ENCODE measurements around the gene HNRNPLL. TPM values are rescaled to one million over a fixed set of nuclear protein-coding genes. Genes with fewer than 3 reads are reported as not detected.

Gene HNRNPLL
- total RNA-seq, 1 experiment from 2014 or later, result 59.4 TPM

DNA sequence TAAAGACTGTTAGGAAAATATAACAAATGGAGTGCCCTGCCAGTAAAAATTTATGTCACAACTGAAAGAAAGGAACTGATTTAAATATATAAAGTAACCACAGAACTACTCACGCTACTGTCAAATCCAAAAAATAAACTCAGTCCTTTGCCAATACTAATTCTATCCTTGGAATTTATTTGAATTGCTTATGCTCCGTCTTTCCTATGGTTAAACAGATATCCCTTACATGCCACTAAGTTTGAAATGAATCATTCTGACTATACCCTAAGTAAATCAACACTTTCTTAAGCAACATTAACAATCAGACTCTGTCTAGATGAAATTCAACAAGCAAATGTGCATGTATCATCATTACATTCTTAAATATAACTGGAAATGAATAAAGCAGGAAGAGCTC is 9.8 kb downstream of the HNRNPLL start:
- no peaks in the 10 kb centered on the region for H3K9me3 ChIP-seq
- CTCF ChIA-PET, result no interaction called here
- no TSS peak for BruUV-seq (replicated peaks)
- Mint-ChIP-seq H3K9me3 (ENCODE audit: unreplicated experiment) (no peaks in the 10 kb centered on the region), H3K36me3 (ENCODE audit: insufficient read depth, unreplicated experiment) (peaks cover 5% of the 10 kb centered on the region), H3K4me1 (ENCODE audit: low read depth, unreplicated experiment) (peaks cover 10% of the 10 kb centered on the region), H3K27me3 (ENCODE audit: insufficient read depth, unreplicated experiment) (no peaks in the 10 kb centered on the region), H3K4me3 (ENCODE audit: unreplicated experiment) (no peak overlapping the region), H3K27ac (ENCODE audit: unreplicated experiment) (no peak overlapping the region)
- POLR2A ChIA-PET, result no interaction called here
- intact Hi-C loops (cut with micrococcal nuclease; ENCODE audit: unreplicated experiment), result no loop called here
- H3K4me3 ChIP-seq (ENCODE audit: low read depth, low read length), result no peak overlapping the region
- no peaks in the 10 kb centered on the region for H3K27me3 ChIP-seq (replicated peaks; ENCODE audit: control insufficient read depth, insufficient read depth, low read length)
- H3K36me3 ChIP-seq (ENCODE audit: control insufficient read depth, insufficient read depth, low read length), result no peaks in the 10 kb centered on the region
- TF ChIP-seq, protein P1, sequence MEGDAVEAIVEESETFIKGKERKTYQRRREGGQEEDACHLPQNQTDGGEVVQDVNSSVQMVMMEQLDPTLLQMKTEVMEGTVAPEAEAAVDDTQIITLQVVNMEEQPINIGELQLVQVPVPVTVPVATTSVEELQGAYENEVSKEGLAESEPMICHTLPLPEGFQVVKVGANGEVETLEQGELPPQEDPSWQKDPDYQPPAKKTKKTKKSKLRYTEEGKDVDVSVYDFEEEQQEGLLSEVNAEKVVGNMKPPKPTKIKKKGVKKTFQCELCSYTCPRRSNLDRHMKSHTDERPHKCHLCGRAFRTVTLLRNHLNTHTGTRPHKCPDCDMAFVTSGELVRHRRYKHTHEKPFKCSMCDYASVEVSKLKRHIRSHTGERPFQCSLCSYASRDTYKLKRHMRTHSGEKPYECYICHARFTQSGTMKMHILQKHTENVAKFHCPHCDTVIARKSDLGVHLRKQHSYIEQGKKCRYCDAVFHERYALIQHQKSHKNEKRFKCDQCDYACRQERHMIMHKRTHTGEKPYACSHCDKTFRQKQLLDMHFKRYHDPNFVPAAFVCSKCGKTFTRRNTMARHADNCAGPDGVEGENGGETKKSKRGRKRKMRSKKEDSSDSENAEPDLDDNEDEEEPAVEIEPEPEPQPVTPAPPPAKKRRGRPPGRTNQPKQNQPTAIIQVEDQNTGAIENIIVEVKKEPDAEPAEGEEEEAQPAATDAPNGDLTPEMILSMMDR (IDR thresholded peaks at IDR 0.05; ENCODE audit: insufficient read depth in 1 of 2, low read depth in 1 of 2, low read length in 1 of 2, severe bottlenecking in 1 of 2, unreplicated experiment in 1 of 2), result no peak
- DNase-seq, result no peak
- H3K4me1 ChIP-seq, result no peaks in the 10 kb centered on the region

- H3K9me3 ChIP-seq, result no peaks in the 10 kb centered on the region
- no TSS peak for BruUV-seq (replicated peaks)
- peaks cover 4% of the 10 kb centered on the region for H3K36me3 Mint-ChIP-seq (ENCODE audit: insufficient read depth, unreplicated experiment)
- ChIA-PET CTCF (interaction anchor here (1.1 kb wide), 1 partner anchor 10 kb away, joined by 7 read pairs; no protein-coding TSS in a partner anchor), POLR2A (no interaction called here)
- no peaks in the 10 kb centered on the region for H3K27me3 Mint-ChIP-seq (ENCODE audit: insufficient read depth, unreplicated experiment)
- TF ChIP-seq, protein P1 (IDR thresholded peaks at IDR 0.05; ENCODE audit: insufficient read depth in 1 of 2, low read depth in 1 of 2, low read length in 1 of 2, severe bottlenecking in 1 of 2, unreplicated experiment in 1 of 2), result no peak
- H3K27me3 ChIP-seq (replicated peaks; ENCODE audit: control insufficient read depth, insufficient read depth, low read length), result no peaks in the 10 kb centered on the region
- no peak overlapping the region for H3K4me3 ChIP-seq (ENCODE audit: low read depth, low read length)
- H3K27ac Mint-ChIP-seq (ENCODE audit: unreplicated experiment), result no peak overlapping the region
- peaks cover 17% of the 10 kb centered on the region for H3K4me1 Mint-ChIP-seq (ENCODE audit: low read depth, unreplicated experiment)
- no peak overlapping the region for H3K4me3 Mint-ChIP-seq (ENCODE audit: unreplicated experiment)
- intact Hi-C loops (cut with micrococcal nuclease; ENCODE audit: unreplicated experiment), result no loop called here
- H3K4me1 ChIP-seq, result peaks cover 6% of the 10 kb centered on the region; the same call in 1 of the 2 replicates
- DNase-seq, result no peak
- H3K9me3 Mint-ChIP-seq (ENCODE audit: unreplicated experiment), result no peaks in the 10 kb centered on the region
- H3K36me3 ChIP-seq (ENCODE audit: control insufficient read depth, insufficient read depth, low read length), result no peaks in the 10 kb centered on the region
These were observed 11.6 kb downstream of the HNRNPLL start for GRCh38 chr2:38591152-38591551.

GRCh38 chr2:38590053-38590452 is 12.7 kb downstream of the HNRNPLL start:
- POLR2A ChIA-PET, result no interaction called here
- CTCF ChIA-PET, result interaction anchor here (1.1 kb wide), 1 partner anchor 9 kb away, joined by 7 read pairs; no protein-coding TSS in a partner anchor
- intact Hi-C loops (cut with micrococcal nuclease; ENCODE audit: unreplicated experiment), result no loop called here
- Mint-ChIP-seq H3K36me3 (ENCODE audit: insufficient read depth, unreplicated experiment) (peaks cover 12% of the 10 kb centered on the region), H3K9me3 (ENCODE audit: unreplicated experiment) (no peaks in the 10 kb centered on the region), H3K4me1 (ENCODE audit: low read depth, unreplicated experiment) (peaks cover 17% of the 10 kb centered on the region), H3K27ac (ENCODE audit: unreplicated experiment) (no peak overlapping the region), H3K27me3 (ENCODE audit: insufficient read depth, unreplicated experiment) (no peaks in the 10 kb centered on the region), H3K4me3 (ENCODE audit: unreplicated experiment) (no peak overlapping the region)
- TF ChIP-seq, protein P1 (IDR thresholded peaks at IDR 0.05; ENCODE audit: insufficient read depth in 1 of 2, low read depth in 1 of 2, low read length in 1 of 2, severe bottlenecking in 1 of 2, unreplicated experiment in 1 of 2), result peak; percentile 21 to 41
- no peak for DNase-seq
- peaks cover 7% of the 10 kb centered on the region; the same call in 1 of the 2 replicates for H3K4me1 ChIP-seq
- H3K4me3 ChIP-seq (ENCODE audit: low read depth, low read length), result no peak overlapping the region
- no peaks in the 10 kb centered on the region for H3K9me3 ChIP-seq
- no TSS peak for BruUV-seq (replicated peaks)
- no peaks in the 10 kb centered on the region for H3K27me3 ChIP-seq (replicated peaks; ENCODE audit: control insufficient read depth, insufficient read depth, low read length)
- H3K36me3 ChIP-seq (ENCODE audit: control insufficient read depth, insufficient read depth, low read length), result no peaks in the 10 kb centered on the region

Data from Caco-2 (cell line).